A673 (cell line): Measurements from ENCODE around the gene ARSI.

Experiments
- EZH2 ChIP-seq: fragments of 200-600 bp; sonication (generic); IDR thresholded peaks from 2 replicates; pipeline ENCODE4 v1.6.1; 2017; ENCODE audit warnings: borderline replicate concordance, low read depth, mild to moderate bottlenecking, mixed read lengths, antibody characterized with exemption, low read length; ENCODE audit not compliant: poor library complexity, severe bottlenecking
- TF ChIP-seq, protein P1 (sequence below): fragments of 300-800, 200-600 bp; sonication (generic); conservative IDR thresholded peaks from 2 replicates; pipeline ENCODE4 v1.5.1; 2017; ENCODE audit warnings: low read depth, mild to moderate bottlenecking, antibody characterized with exemption, low read length, moderate library complexity, mixed read lengths

DNA sequence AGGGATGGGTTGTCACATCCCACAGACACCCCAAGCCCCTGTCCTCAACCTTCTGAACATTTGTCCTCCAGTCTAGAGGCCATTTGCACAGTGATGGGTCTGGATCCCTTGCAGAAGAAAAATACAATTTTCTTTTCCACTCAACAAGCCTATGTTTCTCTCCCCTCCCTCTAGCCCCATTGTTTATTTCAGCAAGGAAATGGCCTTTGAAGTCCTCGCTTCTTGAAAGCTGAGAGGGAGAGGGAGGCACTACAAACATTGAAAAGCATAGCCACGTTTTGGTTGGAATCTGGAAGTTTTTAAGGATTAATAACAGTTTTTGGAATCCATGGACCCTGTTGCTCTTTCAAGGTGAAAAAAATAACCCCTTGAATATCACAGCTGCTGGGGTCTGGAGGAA lies 24.0 kb upstream of the ARSI start:
- no peak for TF ChIP-seq EZH2
- TF ChIP-seq, protein P1, sequence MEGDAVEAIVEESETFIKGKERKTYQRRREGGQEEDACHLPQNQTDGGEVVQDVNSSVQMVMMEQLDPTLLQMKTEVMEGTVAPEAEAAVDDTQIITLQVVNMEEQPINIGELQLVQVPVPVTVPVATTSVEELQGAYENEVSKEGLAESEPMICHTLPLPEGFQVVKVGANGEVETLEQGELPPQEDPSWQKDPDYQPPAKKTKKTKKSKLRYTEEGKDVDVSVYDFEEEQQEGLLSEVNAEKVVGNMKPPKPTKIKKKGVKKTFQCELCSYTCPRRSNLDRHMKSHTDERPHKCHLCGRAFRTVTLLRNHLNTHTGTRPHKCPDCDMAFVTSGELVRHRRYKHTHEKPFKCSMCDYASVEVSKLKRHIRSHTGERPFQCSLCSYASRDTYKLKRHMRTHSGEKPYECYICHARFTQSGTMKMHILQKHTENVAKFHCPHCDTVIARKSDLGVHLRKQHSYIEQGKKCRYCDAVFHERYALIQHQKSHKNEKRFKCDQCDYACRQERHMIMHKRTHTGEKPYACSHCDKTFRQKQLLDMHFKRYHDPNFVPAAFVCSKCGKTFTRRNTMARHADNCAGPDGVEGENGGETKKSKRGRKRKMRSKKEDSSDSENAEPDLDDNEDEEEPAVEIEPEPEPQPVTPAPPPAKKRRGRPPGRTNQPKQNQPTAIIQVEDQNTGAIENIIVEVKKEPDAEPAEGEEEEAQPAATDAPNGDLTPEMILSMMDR, result no peak
